Activated CD8-positive, alpha-beta memory T cell treated with anti-CD3 and anti-CD28 coated beads, Interleukin-2, amount 50 U/mL, for 24 hours (primary cell): ENCODE measurements around the gene ASB1.
A peak's percentile ranks its signal among the peaks of the same experiment; 100 is the strongest.

Experiments
- DNase-seq: peaks from one replicate; pipeline ENCODE4 v3.0.0-alpha.2; 2020; ENCODE audit errors: extremely low read depth

The ASB1 gene

DNA sequence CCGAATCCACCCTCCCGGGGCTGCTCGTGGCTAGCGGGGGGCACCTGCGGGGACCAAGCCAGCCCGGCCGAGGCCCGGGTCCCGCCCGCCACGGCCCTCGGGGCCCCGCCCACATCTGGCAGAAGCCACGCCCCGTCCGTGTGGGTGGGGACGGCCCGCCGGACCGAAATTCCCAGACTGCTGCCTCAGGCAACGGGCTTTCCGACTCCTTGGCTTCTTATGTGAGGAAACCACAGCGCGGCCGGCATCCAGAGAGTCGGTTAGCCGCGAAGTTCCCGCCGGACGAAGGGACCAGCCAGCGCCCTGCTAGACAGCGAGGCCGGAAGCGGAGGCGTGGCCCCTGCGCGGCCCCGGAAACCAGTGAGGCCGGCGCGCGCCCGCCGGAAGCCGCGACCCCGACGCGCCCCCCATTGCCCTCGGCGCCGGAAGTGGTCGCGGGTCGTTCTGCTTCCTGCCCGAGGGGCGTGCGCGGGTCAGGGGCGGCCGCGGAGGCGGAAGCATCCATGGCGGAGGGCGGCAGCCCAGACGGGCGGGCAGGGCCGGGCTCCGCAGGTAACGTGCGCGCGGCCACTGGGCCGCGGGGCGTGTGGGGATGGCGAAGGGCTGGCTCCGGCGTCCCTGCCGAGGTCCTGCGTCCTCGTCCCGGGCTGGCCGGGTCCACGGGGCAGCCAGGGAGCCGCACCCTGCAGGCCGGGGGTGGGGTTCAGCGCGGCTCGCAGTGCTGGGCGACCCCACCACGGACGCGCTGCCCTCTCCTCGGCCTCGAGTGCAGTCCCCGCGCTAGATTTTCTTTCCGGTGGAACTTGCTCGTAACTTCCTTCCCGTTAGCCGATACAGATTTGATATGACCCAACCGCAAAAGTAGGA lies at the start of gene ASB1:
TSS of gene ASB1 (plus strand) at position 360 of the 867 bp plus-strand sequence. CDS start at position 504, 144 bp downstream.
- peak; percentile 43 for DNase-seq

DNA sequence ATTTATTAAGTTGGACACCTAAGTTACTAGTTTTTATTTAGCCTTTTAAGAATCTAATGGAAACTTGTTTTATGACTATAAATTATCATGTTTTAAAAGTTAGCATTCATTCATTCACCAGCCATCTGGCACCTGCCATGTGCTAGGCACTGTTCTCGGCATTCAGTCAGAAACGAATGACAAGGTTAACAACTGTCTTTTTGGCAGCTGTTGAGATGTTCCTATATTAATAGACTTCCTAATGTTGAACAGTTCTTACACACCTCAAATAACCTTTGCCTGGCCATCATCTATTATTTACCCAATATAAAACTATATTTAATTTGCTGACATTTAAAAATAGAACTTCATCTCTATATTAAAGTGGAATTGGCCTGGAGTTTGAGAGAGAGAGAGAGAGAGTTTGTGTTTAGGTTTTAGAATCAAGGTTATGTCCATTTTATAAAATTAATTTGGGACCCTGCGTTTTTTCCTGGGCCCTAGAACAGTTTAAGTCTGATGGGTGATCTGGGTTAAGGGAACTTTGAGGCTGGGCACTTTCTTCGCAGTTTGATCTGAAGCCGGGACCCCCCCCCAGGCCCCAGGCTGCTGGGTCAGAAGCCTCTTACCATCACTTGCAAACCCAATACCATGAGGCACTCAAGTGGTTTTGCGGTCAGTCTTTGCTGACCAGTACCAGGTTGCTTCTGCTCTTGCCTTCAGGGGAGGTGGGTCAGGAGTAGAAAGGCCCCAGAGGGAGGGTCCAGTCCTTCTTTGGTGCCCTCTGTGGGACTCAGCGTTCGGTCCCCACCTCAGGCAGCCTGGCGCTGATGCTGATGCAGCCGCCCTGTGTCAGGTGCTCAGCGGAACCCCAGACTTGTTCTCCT lies 48.3 kb upstream of the ASB1 start:
- DNase-seq: no peak

DNA sequence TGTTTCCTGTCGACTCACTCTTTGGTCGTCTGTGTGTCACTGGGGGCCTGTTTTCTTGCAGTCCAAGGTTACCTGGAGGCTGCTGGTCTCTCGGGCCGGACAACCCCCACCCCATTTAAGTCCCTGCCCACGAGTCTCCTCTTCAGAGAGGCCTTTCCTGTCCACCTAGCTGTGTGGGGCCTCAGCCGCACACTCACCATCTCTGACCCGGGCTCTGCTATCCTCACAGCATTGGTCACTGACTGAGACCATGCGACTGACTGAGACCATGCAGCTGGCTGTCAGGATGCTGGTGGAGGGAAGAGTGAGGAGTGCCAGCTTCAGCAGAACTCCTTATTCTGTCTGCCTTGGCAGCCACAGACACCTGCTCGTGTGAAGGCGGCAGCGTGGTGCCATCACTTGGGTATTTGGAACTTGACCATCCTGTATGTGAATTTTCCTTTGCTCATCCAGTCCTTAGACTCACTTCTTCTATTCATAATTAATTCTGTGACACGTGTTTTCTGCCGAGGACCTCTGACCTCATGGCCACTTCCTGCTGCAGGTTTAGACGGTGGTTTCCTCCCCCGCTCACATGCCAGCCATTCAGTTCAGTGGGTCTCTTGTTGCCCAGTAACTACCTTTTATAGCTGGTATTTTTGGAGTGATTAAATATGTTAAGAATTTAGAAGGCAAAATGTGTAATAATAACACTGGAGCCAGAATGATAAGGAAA lies 47.5 kb upstream of the ASB1 start:
- no peak for DNase-seq

DNA sequence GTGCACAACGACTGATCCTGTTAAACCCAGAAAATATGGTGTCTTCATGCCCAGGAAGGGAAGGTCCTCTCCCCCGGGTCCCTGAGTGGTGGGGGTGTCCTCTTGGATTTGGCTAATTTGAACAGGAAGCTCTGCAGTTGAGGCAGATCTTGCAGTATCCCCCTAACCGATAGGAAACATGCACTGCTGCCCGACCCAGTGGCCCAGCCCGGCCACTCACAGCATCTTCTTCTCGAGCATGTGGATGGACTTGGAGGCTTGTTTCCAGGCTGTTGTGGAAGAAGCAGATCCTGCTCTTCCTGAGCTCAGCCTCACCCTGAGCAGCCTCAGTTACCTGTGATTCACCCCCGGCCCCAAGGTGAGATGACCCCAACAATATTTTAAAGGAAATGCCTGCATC lies 46.4 kb upstream of the ASB1 start:
- DNase-seq: no peak

- no peak for DNase-seq
These were observed 45.9 kb upstream of the ASB1 start for GRCh38 chr2:238380785-238381184.

DNA sequence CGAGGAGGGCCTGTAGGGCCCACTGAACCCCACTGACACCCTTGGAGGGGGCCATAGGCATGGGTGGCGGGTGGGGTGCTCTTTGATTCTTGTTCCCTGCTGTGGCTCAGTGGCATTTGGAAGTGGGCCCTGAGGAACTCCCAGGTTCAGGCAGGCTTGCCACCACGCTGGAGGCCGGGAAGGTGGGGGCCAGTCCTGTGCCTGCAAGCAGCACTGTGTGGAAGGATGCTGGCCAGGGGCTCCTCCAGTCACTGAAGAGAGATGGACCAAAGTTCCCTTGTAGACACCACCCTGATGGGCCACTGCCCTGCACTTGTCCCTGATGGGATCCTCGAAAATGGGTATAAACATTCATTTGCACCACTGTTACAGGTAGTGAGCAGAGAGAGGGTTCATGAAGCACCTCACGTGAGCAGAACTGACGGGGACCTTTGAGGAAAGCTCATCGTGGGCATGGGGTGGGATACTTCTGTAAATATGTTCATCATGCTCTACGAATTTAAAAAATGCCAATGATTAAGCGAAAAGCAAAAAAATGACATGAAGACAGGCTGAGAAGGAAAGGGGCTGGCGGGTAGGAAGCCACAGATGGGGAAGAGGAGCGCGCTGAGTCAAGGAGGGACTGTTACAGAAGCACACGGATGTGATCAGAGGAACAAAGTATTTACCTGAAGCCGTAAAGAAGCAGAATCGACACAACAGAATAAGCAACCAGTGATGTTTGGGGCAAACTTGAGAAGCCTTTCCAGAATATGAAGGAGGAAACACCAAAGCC lies 45.2 kb upstream of the ASB1 start:
- no peak for DNase-seq

DNA sequence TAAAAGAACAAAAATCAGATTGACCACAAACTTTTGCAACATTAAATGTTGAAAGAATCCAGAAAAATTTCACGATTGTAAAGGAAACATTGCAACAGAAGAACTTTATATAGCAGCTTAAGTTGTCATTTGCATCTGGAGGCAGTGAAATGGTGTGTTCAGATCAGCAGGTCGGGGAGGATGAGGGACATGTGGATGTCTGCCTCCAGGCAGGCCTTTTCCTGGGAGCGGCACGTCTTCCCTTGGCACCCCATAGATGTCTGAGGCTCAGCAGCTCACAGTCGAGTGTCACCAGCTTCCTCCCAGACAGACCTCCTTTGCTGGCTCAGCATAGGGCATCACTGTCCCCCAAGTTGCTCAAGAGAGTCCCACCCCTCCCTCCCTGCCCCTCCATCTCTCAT lies 44.3 kb upstream of the ASB1 start:
- DNase-seq: no peak

DNA sequence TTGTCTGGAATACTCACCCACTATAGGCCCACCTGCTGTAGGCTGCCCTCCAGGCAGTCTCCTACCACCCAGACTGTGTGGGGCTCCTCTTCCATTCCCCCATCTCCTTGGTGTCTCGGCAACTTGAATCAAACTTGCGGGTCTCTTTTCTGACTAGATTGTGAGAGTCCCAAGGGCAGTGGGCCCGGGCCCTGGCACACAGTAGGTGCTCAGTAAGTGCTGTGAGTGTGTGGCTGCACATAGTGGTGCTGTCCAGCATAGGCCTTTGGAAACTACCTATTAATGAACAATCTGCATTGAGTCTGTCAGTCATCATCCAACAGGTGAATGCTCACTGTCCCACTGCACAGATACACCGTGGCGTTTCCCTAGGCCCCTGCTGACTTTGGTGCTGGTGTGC lies 43.6 kb upstream of the ASB1 start:
- DNase-seq: no peak

DNA sequence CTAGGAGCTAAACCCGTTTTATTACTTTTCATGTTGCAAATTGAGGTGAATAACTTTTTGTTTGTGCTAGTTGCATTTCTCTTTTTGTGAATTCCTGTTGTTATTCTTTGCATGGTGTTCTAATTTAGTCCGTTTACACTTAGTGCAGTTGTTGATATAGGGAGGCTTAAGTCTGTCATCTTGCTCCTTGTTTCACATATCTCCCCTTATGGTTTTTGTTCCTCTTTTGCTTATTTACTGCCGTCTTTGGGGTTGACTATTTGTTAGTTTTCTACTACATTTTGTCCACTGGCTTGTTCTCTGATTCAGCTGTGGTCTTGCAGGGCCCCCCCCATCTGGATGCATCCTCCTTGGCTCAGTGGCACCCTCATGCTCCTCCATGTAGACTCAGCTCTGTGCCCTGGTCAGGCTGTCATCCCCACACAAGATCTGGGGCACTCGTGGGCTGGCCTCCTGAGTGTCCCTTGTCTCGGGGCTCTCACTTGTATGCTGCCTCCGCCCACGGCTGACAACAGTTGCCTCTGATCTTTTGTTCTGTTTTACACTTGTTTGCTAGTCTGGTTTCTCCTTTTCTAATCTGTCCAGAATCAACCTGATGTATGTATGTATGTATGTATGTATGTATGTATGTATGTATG lies 42.9 kb upstream of the ASB1 start:
- DNase-seq: no peak

DNA sequence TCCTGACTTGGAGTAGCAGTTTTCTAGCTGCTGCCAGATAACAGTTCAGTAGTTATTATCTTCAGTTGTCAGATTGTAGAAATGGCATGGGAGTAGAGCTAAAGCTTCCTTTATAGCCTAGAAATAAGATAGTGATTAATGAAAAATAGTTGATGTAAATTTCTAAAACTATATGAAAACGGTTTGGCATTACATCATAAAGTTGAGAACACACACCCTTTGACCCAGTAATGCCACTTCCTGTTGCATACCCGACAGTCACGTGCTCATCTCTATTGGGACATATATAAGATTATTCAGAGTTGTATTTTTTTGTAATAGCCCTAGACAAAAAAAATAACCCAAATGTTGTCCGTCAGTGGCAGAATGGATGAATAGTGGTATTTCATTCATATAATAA lies 39.4 kb upstream of the ASB1 start:
- no peak for DNase-seq

GRCh38 chr2:238388794-238389193 lies 37.9 kb upstream of the ASB1 start:
- DNase-seq: no peak

- no peak for DNase-seq
These were observed 36.6 kb upstream of the ASB1 start for GRCh38 chr2:238389988-238390589.

DNA sequence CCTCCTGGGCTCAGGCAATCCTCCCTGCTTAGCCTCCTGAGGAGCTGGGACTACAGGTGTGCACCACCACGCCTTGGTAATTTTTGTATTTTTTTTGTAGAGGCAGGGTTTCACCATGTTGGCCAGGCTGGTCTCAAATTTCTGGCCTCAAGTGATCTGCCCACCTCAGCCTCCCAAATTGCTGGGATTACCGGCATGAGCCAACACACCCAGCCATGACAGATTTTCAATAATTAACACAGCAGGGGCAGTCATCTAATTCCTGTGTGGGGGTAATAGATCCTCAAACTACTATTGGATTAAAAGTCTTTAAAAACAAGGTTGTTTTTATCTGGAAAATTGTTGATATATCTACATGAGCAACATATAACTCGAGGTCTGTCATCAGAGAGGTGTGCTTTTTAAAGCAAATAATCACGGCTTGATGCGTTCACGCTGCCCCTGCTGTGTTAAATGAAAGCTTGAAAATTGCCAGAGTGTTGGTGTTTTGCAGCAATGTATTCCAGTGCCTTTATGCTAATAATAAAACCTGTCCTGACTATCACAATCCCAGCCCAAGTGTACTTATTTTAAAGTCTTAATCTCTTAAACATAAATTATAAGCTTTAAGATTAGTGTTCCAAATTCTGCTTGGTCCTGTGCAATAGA lies 35.6 kb upstream of the ASB1 start:
- no peak for DNase-seq

- no peak for DNase-seq
These were observed 30.1 kb upstream of the ASB1 start for GRCh38 chr2:238396663-238397062.

DNA sequence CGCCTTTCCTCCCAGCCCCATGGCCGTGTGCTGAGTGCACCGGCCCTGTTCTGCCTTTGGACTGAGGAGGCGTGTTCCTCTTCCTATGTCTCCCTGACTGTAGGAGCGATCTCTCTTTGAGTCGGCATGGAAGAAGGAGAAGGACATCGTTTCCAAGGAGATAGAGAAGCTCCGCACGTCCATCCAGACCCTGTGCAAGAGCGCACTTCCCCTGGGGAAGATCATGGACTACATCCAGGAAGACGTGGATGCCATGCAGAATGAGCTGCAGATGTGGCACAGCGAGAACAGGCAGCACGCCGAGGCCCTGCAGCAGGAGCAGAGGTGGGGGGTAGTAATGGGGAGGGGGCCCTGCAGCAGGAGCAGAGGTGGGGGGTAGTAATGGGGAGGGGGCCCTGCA lies 29.4 kb upstream of the ASB1 start:
- DNase-seq: no peak

- no peak for DNase-seq
These were observed 28.1 kb upstream of the ASB1 start for GRCh38 chr2:238398577-238398976.

DNA sequence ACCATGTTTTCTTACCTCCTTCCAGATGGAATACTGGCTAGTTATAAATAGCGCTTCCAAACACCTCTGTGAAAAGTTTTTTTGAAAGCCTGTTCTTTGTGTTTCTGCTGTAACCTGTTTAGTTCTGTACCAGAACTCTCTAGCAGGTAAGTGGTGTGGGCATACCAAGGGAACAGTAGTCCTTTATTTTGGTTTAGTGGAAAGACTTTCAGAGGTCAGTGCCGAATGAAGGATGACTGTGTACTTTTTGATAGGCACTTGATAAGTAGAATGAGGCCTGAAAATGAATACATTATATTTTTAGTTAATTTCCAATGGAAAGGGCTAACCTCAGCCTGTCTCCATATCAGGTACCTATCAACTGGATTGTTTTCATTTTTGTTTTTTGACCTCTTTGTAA lies 27.6 kb upstream of the ASB1 start:
- no peak for DNase-seq

GRCh38 chr2:238401551-238401950 lies 25.2 kb upstream of the ASB1 start:
- no peak for DNase-seq

DNA sequence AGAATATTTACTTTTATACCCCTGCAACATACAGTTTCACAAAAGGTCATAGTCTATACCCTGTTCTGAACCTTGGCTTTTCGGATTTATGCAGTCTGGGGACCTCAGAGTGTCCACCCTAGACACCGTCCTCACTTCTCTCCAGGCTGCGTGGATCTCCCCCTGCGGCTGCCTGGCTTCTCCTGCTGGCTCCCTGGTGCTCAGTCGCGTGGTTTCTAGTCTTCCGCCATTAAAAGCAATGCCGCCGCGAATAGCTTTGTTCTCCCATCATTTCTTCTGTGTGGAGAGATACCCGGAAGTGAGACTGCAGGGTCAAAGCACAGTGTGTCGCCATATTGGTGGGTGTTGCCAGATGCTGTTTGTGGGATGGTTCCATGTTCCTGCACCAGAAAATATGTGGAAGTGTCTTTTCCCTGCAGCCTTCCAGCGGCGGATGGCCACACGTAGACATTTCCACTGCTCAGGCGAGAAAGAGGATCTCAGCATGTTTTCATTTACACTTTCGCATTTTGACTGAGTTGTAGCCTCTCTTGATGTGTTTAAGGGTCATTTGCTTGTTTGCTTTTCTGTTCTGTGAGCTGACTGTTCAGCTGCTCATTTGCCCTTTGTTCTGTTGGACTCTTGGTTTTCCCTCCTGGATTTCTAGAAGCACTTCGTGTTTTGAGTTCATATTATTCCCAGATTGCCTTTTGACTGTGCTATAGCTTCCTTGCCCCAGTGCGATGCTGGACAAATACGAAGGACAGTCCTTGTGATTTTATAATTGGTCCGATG lies 22.9 kb upstream of the ASB1 start:
- DNase-seq: no peak
